HuH-7.5 (cell line): ENCODE measurements around the gene ERFL.

Source experiments
- DNase-seq: peaks from one replicate; pipeline ENCODE4 v3.0.0; 2011; ENCODE audit warnings: low spot score

The ERFL gene

GRCh38 chr19:41928221-41928683 lies at the start of gene ERFL:
TSS of gene ERFL (minus strand) at chr19:41928449. CDS start at chr19:41912919, 15,530 bp downstream.
- DNase-seq, result peak; percentile 77

GRCh38 chr19:41977916-41978315 lies 49.7 kb upstream of the ERFL start:
- DNase-seq, result no peak

GRCh38 chr19:41974652-41975051 lies 46.4 kb upstream of the ERFL start:
- no peak for DNase-seq

GRCh38 chr19:41971363-41971762 lies 43.1 kb upstream of the ERFL start:
- DNase-seq, result no peak

- no peak for DNase-seq
Observed at GRCh38 chr19:41969772-41970458, 41.7 kb upstream of the ERFL start.

GRCh38 chr19:41968751-41969595 lies 40.7 kb upstream of the ERFL start:
- DNase-seq, result no peak

- no peak for DNase-seq
Observed at GRCh38 chr19:41967054-41967783, 39.0 kb upstream of the ERFL start.

GRCh38 chr19:41965106-41965505 lies 36.9 kb upstream of the ERFL start:
- no peak for DNase-seq

- DNase-seq, result no peak
Observed at GRCh38 chr19:41960973-41961372, 32.7 kb upstream of the ERFL start.

GRCh38 chr19:41959056-41960053 lies 31.1 kb upstream of the ERFL start, which contains the start of gene RABAC1:
TSS of gene RABAC1 (minus strand) at chr19:41959321. CDS start at chr19:41959292, 29 bp downstream.
- DNase-seq, result peak; percentile 95

GRCh38 chr19:41958367-41959055 lies 30.3 kb upstream of the ERFL start:
- peak; percentile 87 for DNase-seq

GRCh38 chr19:41957838-41958366 lies 29.7 kb upstream of the ERFL start:
- DNase-seq, result peak; percentile 95

GRCh38 chr19:41957161-41957837 lies 29.1 kb upstream of the ERFL start:
- no peak for DNase-seq

GRCh38 chr19:41956621-41957020 lies 28.4 kb upstream of the ERFL start:
- no peak for DNase-seq

- no peak for DNase-seq
Observed at GRCh38 chr19:41955521-41955920, 27.3 kb upstream of the ERFL start.

- peak; percentile 95 for DNase-seq
Observed at GRCh38 chr19:41951686-41952172, 23.5 kb upstream of the ERFL start.

- no peak for DNase-seq
Observed at GRCh38 chr19:41947091-41947490, 18.8 kb upstream of the ERFL start.

- no peak for DNase-seq
Observed at GRCh38 chr19:41945135-41945766, 17.0 kb upstream of the ERFL start.

GRCh38 chr19:41944336-41944735 lies 16.1 kb upstream of the ERFL start:
- DNase-seq, result no peak
